Activated CD8-positive, alpha-beta memory T cell treated with anti-CD3 and anti-CD28 coated beads, Interleukin-2, amount 50 U/mL, for 48 hours (primary cell): ENCODE data around the gene BNIPL.

ENCODE experiments used
- DNase-seq: peaks from one replicate; pipeline ENCODE4 v3.0.0-alpha.2; 2020

BNIPL gene

GRCh38 chr1:151060007-151060656, 23.7 kb downstream of the BNIPL start, which contains the start of gene MLLT11:
TSS of gene MLLT11 (plus strand) at chr1:151060397. CDS start at chr1:151067225, 6,828 bp downstream.
- DNase-seq = peak; percentile 63

- no peak for DNase-seq
Observed at GRCh38 chr1:151060657-151061421, 24.5 kb downstream of the BNIPL start.

DNA sequence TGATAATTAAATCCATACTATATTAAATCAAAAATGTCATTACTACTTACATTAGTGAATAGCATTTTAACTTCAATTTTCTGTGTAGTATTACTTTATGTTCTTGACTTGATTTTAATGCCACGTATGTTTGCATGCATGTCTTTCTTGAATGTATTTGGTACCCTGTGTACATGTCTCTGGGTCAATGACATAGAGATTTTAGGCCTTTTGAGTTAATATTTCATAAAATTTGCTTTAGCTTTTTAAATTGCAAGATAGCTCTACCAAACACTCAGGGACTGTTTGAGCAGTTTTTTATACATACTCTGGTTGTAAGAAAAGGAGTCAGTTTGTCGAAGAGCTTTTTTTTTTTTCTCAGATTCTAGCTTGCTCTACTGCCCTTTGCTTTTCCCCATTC, 25.3 kb downstream of the BNIPL start:
- DNase-seq = no peak

DNA sequence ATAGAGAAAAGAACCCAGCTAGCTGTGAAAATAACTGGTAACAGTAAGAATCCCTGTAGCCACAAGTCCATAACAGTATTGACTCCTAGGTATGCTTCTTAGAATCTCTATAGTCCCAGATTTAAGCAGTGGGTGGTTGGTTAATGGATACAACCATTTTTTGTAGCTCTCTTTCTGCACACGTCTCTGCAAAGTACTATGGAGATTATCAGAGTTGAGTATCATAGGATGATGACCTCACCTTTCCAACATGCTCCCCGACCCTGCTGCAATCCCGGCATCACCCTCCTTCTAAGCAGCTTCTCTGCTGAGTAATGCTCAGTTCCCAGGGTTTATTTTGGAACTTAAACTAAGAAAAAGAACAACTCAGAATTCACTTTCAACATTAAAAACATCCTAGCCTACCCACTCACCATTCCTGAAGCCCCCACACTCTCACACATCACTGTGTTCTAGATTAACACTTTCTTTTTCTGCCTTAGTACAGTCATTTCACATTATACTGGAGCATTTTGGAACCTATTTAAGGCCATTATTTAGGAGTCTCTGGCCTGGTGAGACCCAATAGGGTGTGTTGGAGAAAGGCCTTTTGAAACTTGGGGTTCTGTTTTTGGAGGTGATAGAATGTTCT, 26.5 kb downstream of the BNIPL start:
- DNase-seq = no peak

DNA sequence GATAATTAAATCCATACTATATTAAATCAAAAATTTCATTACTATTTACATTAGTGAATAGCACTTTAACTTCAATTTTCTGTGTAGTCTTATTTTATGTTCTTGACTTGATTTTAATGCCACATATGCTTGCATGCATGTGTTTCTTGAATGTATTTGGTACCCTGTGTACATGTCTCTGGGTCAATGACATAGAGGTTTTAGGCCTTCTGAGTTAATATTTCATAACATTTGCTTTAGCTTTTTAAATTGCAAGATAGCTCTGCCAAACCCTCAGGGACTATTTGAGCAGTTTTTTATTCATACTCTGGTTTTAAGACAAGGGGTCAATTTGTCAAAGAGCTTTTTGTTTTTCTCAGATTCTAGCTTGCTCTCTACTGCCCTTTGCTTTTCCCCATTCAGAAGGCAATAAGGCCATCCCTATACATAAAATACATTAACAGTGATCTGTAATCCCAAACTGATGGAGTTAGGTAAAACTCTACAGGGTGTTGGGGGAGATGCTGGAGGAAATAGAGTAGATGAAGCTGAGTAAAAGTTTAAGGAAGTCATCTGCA, 28.8 kb downstream of the BNIPL start:
- no peak for DNase-seq

- no peak for DNase-seq
Observed at GRCh38 chr1:151067185-151067584, 30.8 kb downstream of the BNIPL start.

- no peak for DNase-seq
Observed at GRCh38 chr1:151069103-151069486, 32.7 kb downstream of the BNIPL start.

GRCh38 chr1:151070474-151071276, 34.3 kb downstream of the BNIPL start, which contains the start of gene GABPB2:
TSS of gene GABPB2 (plus strand) at chr1:151070761. CDS start at chr1:151088190, 17,429 bp downstream.
- DNase-seq = peak; percentile 98

DNA sequence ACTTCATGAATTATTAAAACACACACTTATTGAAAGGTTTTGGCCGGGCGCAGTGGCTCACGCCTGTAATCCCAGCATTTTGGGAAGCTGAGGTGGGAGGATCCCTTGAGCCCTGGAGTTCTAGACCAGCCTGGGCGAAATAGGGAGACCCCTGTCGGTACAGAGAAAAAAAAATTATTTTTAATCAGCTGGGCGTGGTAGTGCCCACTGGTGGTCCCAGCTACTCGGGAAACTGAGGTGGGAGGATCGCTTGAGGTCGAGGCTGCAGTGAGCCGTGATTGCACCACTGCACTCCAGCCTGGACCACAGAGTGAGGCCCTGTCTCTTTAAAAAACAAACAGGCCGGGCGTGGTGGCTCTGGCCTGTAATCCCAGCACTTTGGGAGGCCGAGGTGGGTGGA, 35.8 kb downstream of the BNIPL start:
- DNase-seq = peak; percentile 45

GRCh38 chr1:151085953-151086559, 49.7 kb downstream of the BNIPL start:
- DNase-seq = no peak
